Limb (tissue), 2 donors: ENCODE measurements around the gene SSTR3.

ENCODE experiments used
- DNase-seq, 2 donors: peaks; one replicate each; pipeline ENCODE4 v3.0.0-alpha.2; 2016; ENCODE audit errors: extremely low spot score in 2 of 2

Gene SSTR3

GRCh38 chr22:37167981-37168647 is 44.2 kb downstream of the SSTR3 start:
- DNase-seq, result no peak

GRCh38 chr22:37167176-37167980 is 44.9 kb downstream of the SSTR3 start:
- no peak for DNase-seq

DNA sequence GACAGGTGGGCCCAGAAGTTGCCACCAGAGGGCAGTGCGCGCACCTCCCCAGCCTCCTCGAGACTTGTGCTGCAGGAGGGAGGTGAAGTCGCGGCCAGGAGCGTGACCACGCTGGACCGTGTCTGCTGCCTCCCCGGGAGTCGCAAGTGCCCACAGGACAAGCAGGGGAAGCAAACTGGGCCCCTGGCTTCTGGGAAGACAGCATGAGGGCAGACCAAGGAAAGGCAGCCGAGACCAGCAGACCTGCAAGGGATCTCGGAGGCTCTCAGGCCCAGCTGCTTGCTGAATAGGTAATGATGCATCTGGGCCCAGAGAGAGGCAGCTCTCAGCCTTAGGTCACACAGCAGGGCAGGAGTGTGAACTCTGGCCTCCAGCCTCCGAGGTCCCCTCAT is 45.6 kb downstream of the SSTR3 start:
- peak; percentile 62 to 87 for DNase-seq

DNA sequence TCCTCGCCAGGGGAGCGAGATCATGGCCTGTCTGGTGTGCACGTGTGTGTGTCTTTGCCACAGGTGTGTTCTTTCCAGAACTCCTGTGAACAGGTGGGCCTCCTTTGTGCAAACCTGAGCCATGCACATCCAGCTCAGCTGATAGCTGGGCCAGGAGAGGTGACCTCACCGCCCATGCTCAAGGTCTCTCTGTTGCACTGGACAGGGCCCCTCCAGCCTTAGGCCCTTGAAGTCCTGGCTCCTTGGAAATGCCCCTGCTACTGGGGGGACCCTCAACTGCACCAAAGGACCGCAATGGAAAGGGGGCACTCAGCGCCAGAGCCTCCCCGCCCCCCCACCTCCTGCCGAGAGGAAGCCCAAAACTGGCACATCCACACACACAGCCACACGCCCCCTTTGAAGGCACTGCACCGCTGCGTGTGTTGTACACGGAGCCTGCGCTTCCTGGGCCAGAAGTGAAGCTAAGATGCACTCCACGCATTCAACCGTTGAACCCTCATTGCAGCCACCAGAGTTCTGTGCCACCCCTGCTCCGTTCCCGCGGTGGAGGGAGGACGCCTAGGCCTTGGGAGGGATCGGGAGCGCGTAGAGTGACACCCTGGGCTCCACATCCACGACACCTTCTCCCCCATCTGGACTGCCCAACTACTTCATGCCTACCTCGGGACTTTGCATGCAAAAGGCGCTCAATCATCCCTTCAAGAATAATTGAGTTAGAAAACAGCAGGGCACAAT is 46.2 kb downstream of the SSTR3 start:
- no peak for DNase-seq

DNA sequence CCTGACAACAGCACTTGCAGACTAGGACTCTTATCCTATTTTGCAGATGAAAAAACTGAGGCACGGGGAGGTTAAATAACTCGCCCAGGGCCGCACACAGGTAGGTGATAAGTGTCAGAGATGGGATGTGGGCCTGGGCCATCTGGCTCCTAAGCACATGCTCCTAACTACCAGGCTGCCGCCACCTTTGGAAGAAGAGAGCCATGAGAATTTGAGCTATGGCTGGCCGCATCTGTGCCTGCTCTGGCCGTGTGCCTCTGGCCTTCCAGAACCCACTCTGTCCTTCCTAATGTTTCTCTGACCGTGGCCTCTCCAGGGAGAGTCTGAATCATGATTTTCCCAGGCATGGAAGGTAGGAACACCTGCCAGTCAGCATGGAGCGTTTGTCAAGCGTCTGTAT is 47.2 kb downstream of the SSTR3 start:
- DNase-seq, result no peak

DNA sequence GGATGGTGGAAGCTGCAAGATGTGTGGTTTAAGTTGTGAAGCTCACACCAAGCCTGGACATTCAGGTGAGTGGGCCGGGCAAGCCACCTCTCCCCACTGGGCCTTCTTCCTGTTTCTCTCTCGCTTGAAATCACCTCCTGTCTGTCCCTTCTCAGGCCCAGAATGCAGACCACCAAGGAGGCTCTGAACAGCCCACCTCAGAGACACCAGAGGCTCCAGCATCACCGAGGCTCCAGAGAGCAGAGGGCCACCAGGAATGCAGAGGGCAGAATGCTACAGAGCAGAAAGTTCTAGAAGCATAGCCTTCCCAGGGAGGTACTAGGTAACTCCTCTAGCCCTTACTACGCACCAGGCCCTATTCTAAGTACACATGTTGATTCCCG is 47.8 kb downstream of the SSTR3 start:
- no peak for DNase-seq

DNA sequence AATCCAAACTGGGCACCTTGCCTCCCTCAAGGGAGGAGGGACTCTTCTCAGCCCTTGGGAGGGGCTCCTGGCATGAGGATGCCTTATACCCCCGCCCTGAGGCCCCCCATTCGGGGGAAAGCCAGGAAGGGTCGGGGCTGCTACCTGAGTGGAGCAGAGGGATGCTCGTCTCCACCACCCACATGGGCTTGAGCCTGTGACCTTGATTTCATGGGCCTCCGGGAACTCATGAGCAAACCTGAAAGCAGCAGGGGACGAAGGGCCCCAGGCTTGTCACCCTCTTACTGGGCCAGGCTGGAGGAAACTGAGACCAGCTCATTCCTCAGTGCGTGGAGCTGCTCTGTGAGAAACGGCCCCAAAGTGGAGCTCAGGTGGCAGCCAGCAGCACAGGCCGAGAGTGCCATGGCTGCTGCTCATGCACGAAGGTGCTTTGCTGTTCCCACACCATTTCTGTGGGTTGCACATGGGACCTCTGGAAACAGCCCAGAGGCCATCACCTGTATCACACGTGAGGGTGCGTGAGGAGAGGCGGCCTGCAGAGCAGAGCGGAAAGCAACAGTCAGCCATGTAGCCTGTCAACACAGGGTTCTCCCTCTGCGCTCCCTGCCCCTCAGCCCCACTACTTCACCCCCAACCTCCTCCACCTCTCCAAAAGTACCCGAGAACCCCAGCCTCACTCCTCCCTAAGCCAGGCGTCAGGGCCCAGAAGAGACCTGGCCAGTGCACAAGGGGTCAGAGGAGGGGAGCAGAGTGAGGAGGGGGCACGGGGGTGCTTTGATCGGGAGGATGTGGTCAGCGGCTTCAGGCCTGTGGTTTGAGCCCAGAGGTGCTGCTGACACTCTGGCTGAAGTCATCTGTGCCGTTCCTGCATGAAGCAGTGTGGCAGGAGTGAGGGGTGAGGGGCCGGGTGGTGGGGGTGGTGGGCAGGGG is 48.4 kb downstream of the SSTR3 start:
- DNase-seq, result no peak

GRCh38 chr22:37163096-37163489 is 49.2 kb downstream of the SSTR3 start:
- DNase-seq, result no peak

DNA sequence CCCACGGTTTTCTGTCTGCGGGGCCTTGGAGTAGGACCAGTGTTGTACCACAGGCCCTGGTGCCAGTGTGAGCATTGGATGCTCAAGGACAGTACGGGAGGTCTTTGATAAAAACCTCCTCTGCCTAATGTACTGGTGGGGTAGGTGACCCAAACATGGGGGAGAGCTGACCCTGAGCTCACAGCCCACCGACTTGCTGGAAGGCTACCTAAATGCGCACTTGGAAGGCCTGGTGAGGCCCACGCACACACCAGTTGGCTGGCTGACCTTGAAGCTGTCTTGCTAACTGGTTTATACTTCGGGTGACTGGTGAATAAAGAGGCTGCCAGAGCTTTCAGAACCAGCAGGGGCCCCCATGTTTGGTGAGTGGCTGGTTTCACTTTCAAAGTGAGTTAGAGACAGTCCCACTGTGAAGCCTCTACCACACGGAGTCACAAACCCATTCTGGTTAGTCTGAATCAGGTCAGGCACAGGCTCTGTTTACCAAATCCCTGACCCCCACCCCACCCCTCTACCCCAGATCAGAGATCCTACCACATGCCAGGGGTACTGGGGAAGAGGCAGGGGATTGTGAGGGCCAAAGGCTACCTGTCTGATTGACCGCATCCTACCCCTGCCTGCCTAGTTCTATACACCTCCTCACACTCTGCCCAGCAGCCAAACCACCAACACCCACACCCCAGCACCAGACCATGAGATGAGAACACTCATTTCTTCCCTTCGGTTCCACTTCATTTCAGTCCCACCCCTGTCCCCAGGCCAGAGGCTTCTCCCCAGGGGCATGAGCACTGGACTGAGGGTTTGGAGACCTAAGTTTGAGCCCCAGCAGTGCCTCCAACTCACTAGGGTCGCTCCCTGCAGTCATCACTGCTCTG is 49.8 kb downstream of the SSTR3 start:
- no peak for DNase-seq

GRCh38 chr22:37161443-37161842 is 50.8 kb downstream of the SSTR3 start:
- DNase-seq, result no peak

- DNase-seq, result no peak
Measured at GRCh38 chr22:37160027-37160426, 52.2 kb downstream of the SSTR3 start.

DNA sequence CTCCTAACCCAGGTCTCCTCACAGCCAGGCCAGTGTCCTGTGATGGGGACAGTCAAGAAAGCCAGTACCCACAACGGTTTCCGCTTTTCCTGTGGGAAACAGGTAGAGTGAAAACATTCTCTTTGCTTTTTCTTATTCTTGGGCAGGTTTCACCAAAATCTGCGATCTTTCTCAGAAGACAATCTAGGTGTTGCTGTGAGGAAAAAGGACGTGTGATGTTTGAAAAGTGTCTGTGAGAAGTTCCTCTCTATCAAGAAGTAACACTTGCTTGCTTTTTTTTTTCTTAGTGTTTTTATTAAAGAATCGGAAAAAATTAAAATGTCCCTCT is 53.4 kb downstream of the SSTR3 start:
- no peak for DNase-seq

DNA sequence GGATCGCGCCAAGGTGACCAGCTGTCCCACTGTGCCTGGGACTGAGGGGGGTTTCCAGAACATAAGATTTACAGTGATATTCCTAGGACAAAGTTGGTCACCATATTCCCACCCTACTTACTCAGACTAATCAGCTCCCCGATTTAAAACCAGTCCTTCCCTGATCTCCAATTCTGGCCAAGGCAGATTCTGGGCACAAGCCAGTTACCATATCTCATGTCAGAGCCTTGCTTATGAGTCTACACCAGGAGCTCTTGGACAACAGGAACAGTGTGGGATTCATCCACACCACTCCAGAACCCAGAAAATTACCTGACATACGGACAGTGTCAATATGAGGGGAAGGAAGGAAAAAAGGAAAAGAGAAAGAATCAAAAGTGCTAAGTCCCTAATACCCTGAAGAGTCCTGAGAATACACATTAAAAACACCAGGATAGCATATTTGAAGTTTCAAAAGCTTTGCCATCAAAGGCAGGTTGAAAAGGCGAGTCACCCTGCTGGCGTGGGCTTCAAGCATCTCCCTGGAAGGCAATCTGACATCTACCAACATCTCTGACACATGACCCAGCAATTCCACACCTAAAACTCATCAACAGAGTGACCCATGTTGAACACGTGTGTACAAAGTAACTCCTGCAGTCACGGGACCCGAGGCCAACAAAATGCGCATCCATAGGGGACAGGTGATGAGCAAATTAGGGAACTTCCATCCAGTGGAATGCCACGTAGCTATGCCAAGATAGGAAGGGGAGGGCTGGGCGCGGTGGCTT is 54.6 kb downstream of the SSTR3 start:
- no peak for DNase-seq

DNA sequence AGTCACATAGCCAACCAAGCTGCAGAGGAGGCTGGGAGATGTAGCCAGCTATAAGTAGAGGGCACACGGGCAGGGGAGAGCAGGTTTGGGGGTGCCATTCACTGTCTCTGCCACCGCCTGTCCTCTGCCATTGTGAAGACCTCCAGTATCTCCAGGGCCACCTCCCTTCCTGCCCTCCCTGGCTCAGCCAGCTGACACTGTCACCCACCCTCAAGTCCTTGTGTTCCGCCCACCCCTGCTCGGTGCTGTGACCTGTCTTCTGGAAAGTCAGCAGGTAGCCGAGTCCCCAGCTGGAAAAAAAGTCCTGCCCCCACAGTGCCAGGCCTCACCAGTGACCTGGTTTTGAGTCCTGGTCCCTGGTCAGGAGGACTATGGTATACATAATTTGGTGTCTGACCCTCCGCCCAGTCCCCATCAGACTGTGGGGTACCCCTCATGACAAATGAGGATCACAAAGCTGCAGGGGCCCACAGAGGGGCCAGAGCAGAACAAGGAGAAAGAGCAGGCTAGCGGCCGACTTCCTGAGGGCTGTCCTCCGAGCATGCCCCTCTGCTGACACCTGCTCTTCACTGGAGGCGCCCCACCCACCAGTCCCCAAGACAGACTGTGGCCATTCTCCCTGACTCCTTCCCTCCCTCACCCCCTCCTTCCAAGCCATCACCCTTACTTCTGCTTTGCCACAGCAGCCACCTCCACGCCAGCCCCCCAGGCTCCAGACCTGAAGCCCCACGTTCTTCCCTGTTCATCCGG is 55.4 kb downstream of the SSTR3 start:
- no peak for DNase-seq

DNA sequence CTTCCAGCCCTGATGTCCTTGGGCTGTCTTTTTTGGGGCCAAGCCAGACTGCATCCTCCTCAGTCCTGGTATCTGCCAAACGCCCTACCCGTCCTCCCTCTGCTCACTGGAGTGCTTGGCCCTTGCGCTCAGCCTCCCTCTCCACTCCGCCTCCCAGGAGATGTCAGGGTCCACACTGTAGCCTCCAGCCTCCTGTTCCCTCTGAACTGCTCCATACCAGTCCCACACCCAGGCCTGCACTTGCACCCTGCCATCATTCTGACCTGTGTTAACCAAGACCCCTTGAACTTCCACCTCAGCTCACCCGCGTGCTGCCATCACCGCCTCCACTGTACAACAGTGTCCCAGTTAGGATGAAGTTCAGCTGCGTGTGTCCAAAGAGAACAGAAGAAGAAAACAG is 56.3 kb downstream of the SSTR3 start:
- DNase-seq, result no peak

DNA sequence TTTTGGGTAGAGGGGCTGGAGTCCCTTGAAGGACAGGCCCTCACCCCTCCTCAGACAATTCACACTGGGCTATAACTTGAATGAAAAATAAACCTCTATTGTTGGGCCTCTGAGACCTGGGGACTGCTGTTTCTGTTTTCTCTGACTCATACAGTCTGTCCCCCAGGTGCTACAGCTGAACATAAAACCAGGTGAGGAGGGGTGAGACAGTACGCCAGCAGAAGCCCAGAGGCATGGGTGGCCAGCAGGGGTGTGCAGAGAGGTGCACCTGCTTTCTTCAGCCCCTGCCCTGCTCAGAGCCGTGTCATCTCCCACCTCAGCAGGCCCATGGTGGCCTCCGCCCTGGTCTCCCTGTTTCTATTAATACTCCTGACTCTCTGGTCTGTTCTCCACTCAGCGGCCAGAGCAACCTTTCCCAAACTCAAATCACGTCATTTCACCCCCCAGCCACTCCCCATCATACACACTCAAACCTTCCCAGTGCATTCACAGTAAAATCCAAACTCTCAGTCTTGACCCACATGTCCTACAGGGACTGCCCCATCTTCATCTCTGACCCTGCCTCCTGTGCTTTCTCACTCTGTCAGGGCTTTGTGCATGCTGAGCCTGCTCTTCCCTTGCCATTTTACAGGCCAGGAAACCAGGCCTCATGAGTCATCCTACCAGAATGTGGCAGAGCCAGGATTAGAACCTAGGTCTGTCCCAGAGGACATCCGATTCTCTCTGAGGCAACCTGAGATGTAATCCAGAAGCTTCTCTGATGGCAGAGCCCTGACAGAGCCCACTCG is 57.2 kb downstream of the SSTR3 start:
- no peak for DNase-seq
